Measurements from ENCODE around the gene CLTB.

Gene CLTB

GRCh38 chr5:176400382-176401156 is 15.8 kb downstream of the CLTB start:
- no peak for DNase-seq

- DNase-seq: no peak
Observed at GRCh38 chr5:176397736-176398420, 18.5 kb downstream of the CLTB start.

- DNase-seq: no peak
Observed at GRCh38 chr5:176396330-176396729, 20.0 kb downstream of the CLTB start.

- no peak for DNase-seq
Observed at GRCh38 chr5:176394881-176395675, 21.3 kb downstream of the CLTB start.

GRCh38 chr5:176394096-176394495 is 22.2 kb downstream of the CLTB start:
- no peak for DNase-seq

- DNase-seq: no peak
Observed at GRCh38 chr5:176392526-176392925, 23.8 kb downstream of the CLTB start.

- no peak for DNase-seq
Observed at GRCh38 chr5:176391999-176392398, 24.3 kb downstream of the CLTB start.

- no peak for DNase-seq
Observed at GRCh38 chr5:176391479-176391878, 24.9 kb downstream of the CLTB start.

GRCh38 chr5:176389135-176390123 is 26.9 kb downstream of the CLTB start:
- DNase-seq: no peak

- peak; percentile 99 for DNase-seq
Observed at GRCh38 chr5:176388444-176389134, 27.8 kb downstream of the CLTB start, which contains the start of the genes HIGD2A and NOP16. Gene HIGD2A, plus strand, starts transcription at chr5:176388751. Its CDS starts 69 bp downstream, at chr5:176388820. Gene NOP16, minus strand, starts transcription at chr5:176388598. Its CDS starts 59 bp downstream, at chr5:176388539.

- no peak for DNase-seq
Observed at GRCh38 chr5:176388003-176388443, 28.3 kb downstream of the CLTB start.

GRCh38 chr5:176387384-176387925 is 28.9 kb downstream of the CLTB start:
- DNase-seq: no peak

GRCh38 chr5:176386491-176386890 is 29.8 kb downstream of the CLTB start:
- DNase-seq: no peak

- no peak for DNase-seq
Observed at GRCh38 chr5:176384991-176385390, 31.3 kb downstream of the CLTB start.

- no peak for DNase-seq
Observed at GRCh38 chr5:176384366-176384930, 31.9 kb downstream of the CLTB start.

GRCh38 chr5:176383961-176384360 is 32.4 kb downstream of the CLTB start:
- no peak for DNase-seq

GRCh38 chr5:176383248-176383905 is 33.0 kb downstream of the CLTB start:
- no peak for DNase-seq

GRCh38 chr5:176382721-176383120 is 33.6 kb downstream of the CLTB start:
- DNase-seq: no peak

GRCh38 chr5:176381979-176382378 is 34.4 kb downstream of the CLTB start:
- no peak for DNase-seq

GRCh38 chr5:176381423-176381822 is 34.9 kb downstream of the CLTB start:
- no peak for DNase-seq

All from right hindlimb (tissue), 1 donor.